K562 treated with DMSO at 1 percent for 24 hours (cell line): ENCODE results near the gene KRTAP24-1. TPM values are rescaled to one million over a fixed set of nuclear protein-coding genes. Genes with fewer than 3 reads are reported as not detected.

ENCODE experiments used
- total RNA-seq: library from RNA; unstranded; fragments of 300-600 nt; gene quantifications from 2 replicates; pipeline ENCODE4 v1.2.3, GENCODE V29; 2022; ENCODE audit warnings: low read depth; ENCODE audit not compliant: insufficient read depth

Gene KRTAP24-1
- not detected in 2 replicates for total RNA-seq

GRCh38 chr21:30282850-30283249 is at the start of gene KRTAP24-1:
KRTAP24-1 (minus strand) TSS chr21:30282950; CDS start chr21:30282932, 18 bp downstream.

GRCh38 chr21:30320215-30320614 is 37.5 kb upstream of the KRTAP24-1 start, which contains the start of gene KRTAP26-1:
KRTAP26-1 (minus strand) TSS chr21:30320315; CDS start chr21:30320035, 280 bp downstream.

GRCh38 chr21:30289215-30289614 is 6.5 kb upstream of the KRTAP24-1 start, which contains the start of gene KRTAP25-1:
KRTAP25-1 (minus strand) TSS chr21:30289514; CDS start chr21:30289490, 24 bp downstream.

Other genes with a start within 250 kb of the KRTAP24-1 start
- not detected in 2 replicates for gene CLDN17, start 116.1 kb downstream of the KRTAP24-1 start, total RNA-seq
- gene CLDN8, start 66.9 kb downstream of the KRTAP24-1 start, total RNA-seq, result not detected in 2 replicates
- gene KRTAP25-1, start 6.6 kb upstream of the KRTAP24-1 start, total RNA-seq, result not detected in 2 replicates
- not detected in 2 replicates for gene KRTAP26-1, start 37.4 kb upstream of the KRTAP24-1 start, total RNA-seq
- gene KRTAP27-1, start 54.7 kb upstream of the KRTAP24-1 start, total RNA-seq, result not detected in 2 replicates
- gene KRTAP23-1, start 65.7 kb upstream of the KRTAP24-1 start, total RNA-seq, result not detected in 2 replicates
- gene KRTAP13-2, start 89.3 kb upstream of the KRTAP24-1 start, total RNA-seq, result not detected in 2 replicates
- not detected in 2 replicates for gene KRTAP13-1, start 113.1 kb upstream of the KRTAP24-1 start, total RNA-seq
- gene KRTAP13-3, start 143.0 kb upstream of the KRTAP24-1 start, total RNA-seq, result not detected in 2 replicates
- not detected in 2 replicates for gene KRTAP13-4, start 147.3 kb upstream of the KRTAP24-1 start, total RNA-seq
- not detected in 2 replicates for gene KRTAP15-1, start 157.3 kb upstream of the KRTAP24-1 start, total RNA-seq
- not detected in 2 replicates for gene KRTAP19-1, start 197.4 kb upstream of the KRTAP24-1 start, total RNA-seq
- not detected in 2 replicates for gene KRTAP19-2, start 204.5 kb upstream of the KRTAP24-1 start, total RNA-seq
- not detected in 2 replicates for gene KRTAP19-3, start 209.1 kb upstream of the KRTAP24-1 start, total RNA-seq
- gene KRTAP19-4, start 214.2 kb upstream of the KRTAP24-1 start, total RNA-seq, result not detected in 2 replicates
- not detected in 2 replicates for gene KRTAP19-5, start 219.2 kb upstream of the KRTAP24-1 start, total RNA-seq